SK-N-SH treated with all-trans-retinoic acid at 6 μM for 48 hours (cell line): ENCODE results near the gene PRKAG1.

Experiments used
- ATAC-seq: fragments of 200-7000 bp; cut with Tn5 transposase; 3 replicates; pipeline ENCODE4 v1.9.1; 2020; ENCODE audit warnings: mild to moderate bottlenecking, moderate library complexity
- ARNTL ChIP-seq: fragments of 450-650 bp; formaldehyde crosslinking; IDR thresholded peaks from 2 replicates; pipeline ENCODE4 v1.5.0; 2020; ENCODE audit warnings: low read depth, mild to moderate bottlenecking, moderate library complexity, borderline replicate concordance
- ESRRG ChIP-seq: fragments of 250-450 bp; sonication (Bioruptor Pico); IDR thresholded peaks from 2 replicates; pipeline ENCODE4 v1.6.1; 2021; ENCODE audit warnings: mild to moderate bottlenecking
- GLIS3 ChIP-seq: fragments of 250-450 bp; sonication (Bioruptor Pico); IDR thresholded peaks from 2 replicates; pipeline ENCODE4 v1.5.0; 2020; ENCODE audit warnings: mild to moderate bottlenecking, moderate library complexity
- ISL1 ChIP-seq: fragments of 250-450 bp; sonication (Bioruptor Pico); IDR thresholded peaks from 2 replicates; pipeline ENCODE4 v2.1.2; 2022; ENCODE audit warnings: mild to moderate bottlenecking, moderate library complexity
- OSR1 ChIP-seq: fragments of 250-450 bp; sonication (Bioruptor Pico); IDR thresholded peaks from 2 replicates; pipeline ENCODE4 v1.8.0; 2022; ENCODE audit warnings: moderate library complexity, mild to moderate bottlenecking, inconsistent platforms
- RARB ChIP-seq: fragments of 250-450 bp; sonication (Bioruptor Pico); IDR thresholded peaks from 2 replicates; pipeline ENCODE4 v1.8.0; 2021; ENCODE audit warnings: mild to moderate bottlenecking, moderate library complexity
- SNAI2 ChIP-seq: fragments of 250-450 bp; sonication (Bioruptor Pico); IDR thresholded peaks from 2 replicates; pipeline ENCODE4 v1.5.0; 2020; ENCODE audit warnings: mild to moderate bottlenecking, moderate library complexity
- TCF4 ChIP-seq: fragments of 250-450 bp; sonication (Bioruptor Pico); IDR thresholded peaks from 2 replicates; pipeline ENCODE4 v1.8.0; 2021; ENCODE audit warnings: mild to moderate bottlenecking, moderate library complexity, borderline replicate concordance
- TOX ChIP-seq: fragments of 250-450 bp; sonication (Bioruptor Pico); IDR thresholded peaks from 2 replicates; pipeline ENCODE4 v1.8.0; 2021; ENCODE audit warnings: mild to moderate bottlenecking, moderate library complexity, borderline replicate concordance
- ZC3H10 ChIP-seq: fragments of 250-450 bp; sonication (Bioruptor Pico); IDR thresholded peaks from 2 replicates; pipeline ENCODE4 v1.5.1; 2021; ENCODE audit warnings: mild to moderate bottlenecking, moderate library complexity
- ZFP3 ChIP-seq: fragments of 250-450 bp; sonication (Bioruptor Pico); IDR thresholded peaks from 2 replicates; pipeline ENCODE4 v1.5.0; 2020; ENCODE audit warnings: mild to moderate bottlenecking, moderate library complexity
- ZFP30 ChIP-seq: fragments of 450-650 bp; formaldehyde crosslinking; IDR thresholded peaks from 2 replicates; pipeline ENCODE4 v1.5.0; 2022; ENCODE audit warnings: mild to moderate bottlenecking, moderate library complexity
- ZNF565 ChIP-seq: fragments of 450-650 bp; formaldehyde crosslinking; conservative IDR thresholded peaks from 2 replicates; pipeline ENCODE4 v1.5.0; 2020; ENCODE audit warnings: low read depth, mild to moderate bottlenecking, moderate library complexity
- ZNF70 ChIP-seq: fragments of 450-650 bp; formaldehyde crosslinking; IDR thresholded peaks from 2 replicates; pipeline ENCODE4 v1.5.0; 2020; ENCODE audit warnings: mild to moderate bottlenecking, moderate library complexity
- ZNF8 ChIP-seq: fragments of 450-650 bp; formaldehyde crosslinking; IDR thresholded peaks from 2 replicates; pipeline ENCODE4 v1.5.0; 2020; ENCODE audit warnings: mild to moderate bottlenecking, moderate library complexity
- TF ChIP-seq, protein P1 (sequence below): fragments of 250-450 bp; sonication (Bioruptor Pico); IDR thresholded peaks from 2 replicates; pipeline ENCODE4 v1.5.1; 2020; ENCODE audit warnings: low read depth, mild to moderate bottlenecking, moderate library complexity
- TF ChIP-seq, protein P2 (sequence below): fragments of 250-450 bp; sonication (Bioruptor Pico); IDR thresholded peaks from 2 replicates; pipeline ENCODE4 v1.8.0; 2021; ENCODE audit warnings: low read depth, mild to moderate bottlenecking, moderate library complexity, borderline replicate concordance
- TF ChIP-seq, protein P3 (sequence below): fragments of 250-450 bp; sonication (Bioruptor Pico); IDR thresholded peaks from 2 replicates; pipeline ENCODE4 v1.5.1; 2021; ENCODE audit warnings: mild to moderate bottlenecking, moderate library complexity
- TF ChIP-seq, protein P4 (sequence below): fragments of 250-450 bp; sonication (Bioruptor Pico); IDR thresholded peaks from 2 replicates; pipeline ENCODE4 v1.5.0; 2020; ENCODE audit warnings: mild to moderate bottlenecking, moderate library complexity

The PRKAG1 gene

DNA sequence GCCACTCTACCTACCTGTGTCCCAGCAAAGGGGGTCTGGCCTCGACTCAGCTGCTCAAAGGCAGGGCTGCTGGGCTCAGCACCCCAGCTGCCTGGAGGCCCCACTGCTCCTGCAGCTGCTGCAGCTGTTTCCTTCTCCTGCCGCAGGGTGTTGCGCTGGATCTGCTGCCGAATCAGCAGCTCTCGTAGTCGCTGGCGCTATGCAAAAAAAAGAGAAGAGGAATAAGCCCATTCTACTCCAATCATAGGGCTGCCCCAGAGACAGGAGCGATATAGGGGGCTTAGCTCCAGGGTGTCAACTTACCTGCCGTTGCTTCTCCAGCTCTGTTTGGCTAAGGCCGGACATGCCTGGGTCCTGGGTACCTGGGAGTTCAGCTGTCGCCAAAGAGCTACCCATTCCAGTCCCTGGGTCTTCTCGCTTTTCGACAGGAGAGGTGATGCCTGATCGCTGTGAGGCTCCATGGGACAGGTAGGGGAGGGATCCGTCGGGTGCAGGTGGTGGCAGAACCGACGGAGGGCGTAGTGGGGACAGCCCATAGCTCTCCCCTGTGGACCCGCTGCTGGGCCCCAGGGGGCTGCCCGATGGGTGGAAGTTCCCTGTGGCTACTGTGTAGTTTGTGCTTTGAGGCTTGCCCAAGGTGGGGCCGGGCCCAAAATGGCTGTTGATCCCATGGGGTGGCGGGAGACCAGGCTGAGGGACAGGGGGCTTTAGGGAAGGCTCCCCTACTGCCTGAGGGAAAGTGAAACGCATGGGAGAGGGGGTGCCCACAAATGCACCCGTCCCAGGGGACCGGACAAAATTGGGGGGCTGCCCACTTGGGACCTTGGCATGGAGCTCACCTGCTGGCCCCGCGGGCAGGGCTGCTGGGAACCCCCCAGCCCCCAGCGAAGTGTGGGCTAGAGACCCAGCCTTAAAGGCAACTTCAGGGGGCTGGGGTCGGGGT is 21.1 kb upstream of the PRKAG1 start:
- TF ChIP-seq ZFP30 (CRISPR knock-in tag): no peak
- TF ChIP-seq, protein P1, sequence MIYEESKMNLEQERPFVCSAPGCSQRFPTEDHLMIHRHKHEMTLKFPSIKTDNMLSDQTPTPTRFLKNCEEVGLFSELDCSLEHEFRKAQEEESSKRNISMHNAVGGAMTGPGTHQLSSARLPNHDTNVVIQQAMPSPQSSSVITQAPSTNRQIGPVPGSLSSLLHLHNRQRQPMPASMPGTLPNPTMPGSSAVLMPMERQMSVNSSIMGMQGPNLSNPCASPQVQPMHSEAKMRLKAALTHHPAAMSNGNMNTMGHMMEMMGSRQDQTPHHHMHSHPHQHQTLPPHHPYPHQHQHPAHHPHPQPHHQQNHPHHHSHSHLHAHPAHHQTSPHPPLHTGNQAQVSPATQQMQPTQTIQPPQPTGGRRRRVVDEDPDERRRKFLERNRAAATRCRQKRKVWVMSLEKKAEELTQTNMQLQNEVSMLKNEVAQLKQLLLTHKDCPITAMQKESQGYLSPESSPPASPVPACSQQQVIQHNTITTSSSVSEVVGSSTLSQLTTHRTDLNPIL (CRISPR knock-in tag): no peak
- TF ChIP-seq ESRRG (CRISPR knock-in tag): no peak
- TF ChIP-seq ZNF8 (CRISPR knock-in tag): no peak
- TF ChIP-seq SNAI2 (CRISPR knock-in tag): no peak
- no peak for TF ChIP-seq ZC3H10
- no peak for TF ChIP-seq GLIS3 (CRISPR knock-in tag)
- no peak for TF ChIP-seq TOX (CRISPR knock-in tag)
- ATAC-seq: no peak

DNA sequence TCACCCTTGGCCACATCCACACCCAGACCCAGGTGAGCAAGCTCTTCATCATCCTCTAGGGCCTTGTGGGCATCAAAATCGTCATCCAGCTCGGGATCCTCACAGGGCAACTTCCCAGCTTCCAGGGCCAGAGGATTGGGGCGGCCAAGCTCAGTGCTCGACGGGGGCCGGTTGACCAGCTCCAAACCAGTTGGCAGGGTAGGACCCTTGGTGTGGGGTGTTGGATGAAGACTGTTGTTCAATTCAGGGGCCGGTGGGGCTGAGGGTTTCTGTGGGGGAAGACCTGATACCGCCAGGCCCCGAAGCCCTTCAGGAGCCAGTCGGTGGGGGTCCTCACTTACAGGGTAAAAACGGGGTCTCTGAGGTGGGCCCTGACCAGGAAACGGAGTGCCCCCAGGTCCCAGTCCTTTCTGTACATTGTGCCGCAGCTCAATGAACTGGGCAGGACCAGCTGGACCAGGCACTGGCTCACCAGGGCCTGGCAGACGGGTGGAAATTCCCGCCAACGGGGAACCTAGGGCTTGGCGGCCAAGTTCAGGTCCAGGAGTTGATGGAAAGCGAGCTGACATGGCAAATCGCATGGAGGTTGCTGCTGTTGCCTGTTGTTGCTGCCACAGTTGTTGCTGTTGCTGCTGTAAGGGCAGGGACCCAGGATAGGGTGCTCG is 19.8 kb upstream of the PRKAG1 start:
- TF ChIP-seq ISL1 (CRISPR knock-in tag) (no peak), RARB (CRISPR knock-in tag) (no peak), ARNTL (no peak), ZFP30 (CRISPR knock-in tag) (no peak), ZNF565 (CRISPR knock-in tag) (no peak), ZC3H10 (no peak), ZNF70 (CRISPR knock-in tag) (no peak), OSR1 (CRISPR knock-in tag) (no peak), ESRRG (CRISPR knock-in tag) (no peak), SNAI2 (CRISPR knock-in tag) (no peak), ZNF8 (CRISPR knock-in tag) (no peak)
- TF ChIP-seq, protein P2, sequence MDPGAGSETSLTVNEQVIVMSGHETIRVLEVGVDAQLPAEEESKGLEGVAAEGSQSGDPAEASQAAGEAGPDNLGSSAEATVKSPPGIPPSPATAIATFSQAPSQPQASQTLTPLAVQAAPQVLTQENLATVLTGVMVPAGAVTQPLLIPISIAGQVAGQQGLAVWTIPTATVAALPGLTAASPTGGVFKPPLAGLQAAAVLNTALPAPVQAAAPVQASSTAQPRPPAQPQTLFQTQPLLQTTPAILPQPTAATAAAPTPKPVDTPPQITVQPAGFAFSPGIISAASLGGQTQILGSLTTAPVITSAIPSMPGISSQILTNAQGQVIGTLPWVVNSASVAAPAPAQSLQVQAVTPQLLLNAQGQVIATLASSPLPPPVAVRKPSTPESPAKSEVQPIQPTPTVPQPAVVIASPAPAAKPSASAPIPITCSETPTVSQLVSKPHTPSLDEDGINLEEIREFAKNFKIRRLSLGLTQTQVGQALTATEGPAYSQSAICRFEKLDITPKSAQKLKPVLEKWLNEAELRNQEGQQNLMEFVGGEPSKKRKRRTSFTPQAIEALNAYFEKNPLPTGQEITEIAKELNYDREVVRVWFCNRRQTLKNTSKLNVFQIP: no peak
- TF ChIP-seq, protein P3, sequence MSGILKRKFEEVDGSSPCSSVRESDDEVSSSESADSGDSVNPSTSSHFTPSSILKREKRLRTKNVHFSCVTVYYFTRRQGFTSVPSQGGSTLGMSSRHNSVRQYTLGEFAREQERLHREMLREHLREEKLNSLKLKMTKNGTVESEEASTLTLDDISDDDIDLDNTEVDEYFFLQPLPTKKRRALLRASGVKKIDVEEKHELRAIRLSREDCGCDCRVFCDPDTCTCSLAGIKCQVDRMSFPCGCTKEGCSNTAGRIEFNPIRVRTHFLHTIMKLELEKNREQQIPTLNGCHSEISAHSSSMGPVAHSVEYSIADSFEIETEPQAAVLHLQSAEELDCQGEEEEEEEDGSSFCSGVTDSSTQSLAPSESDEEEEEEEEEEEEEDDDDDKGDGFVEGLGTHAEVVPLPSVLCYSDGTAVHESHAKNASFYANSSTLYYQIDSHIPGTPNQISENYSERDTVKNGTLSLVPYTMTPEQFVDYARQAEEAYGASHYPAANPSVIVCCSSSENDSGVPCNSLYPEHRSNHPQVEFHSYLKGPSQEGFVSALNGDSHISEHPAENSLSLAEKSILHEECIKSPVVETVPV (CRISPR knock-in tag): no peak
- ATAC-seq: no peak

DNA sequence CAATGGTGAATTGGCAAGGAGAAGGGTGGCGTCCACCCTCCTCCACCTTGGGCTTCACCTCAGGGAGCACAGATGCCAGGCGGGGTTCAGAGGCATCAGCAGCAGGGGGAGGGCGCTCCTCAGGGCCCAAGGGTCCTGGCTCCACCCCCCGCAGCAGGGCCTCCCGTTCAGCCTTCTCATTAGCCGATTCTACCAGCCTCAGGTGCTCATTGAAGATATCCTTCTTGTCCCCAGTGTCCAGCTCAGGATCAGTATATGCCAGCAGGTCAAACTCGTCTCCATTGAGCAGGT is 19.3 kb upstream of the PRKAG1 start:
- ATAC-seq: no peak
- TF ChIP-seq ISL1 (CRISPR knock-in tag) (no peak), ZFP30 (CRISPR knock-in tag) (no peak), GLIS3 (CRISPR knock-in tag) (no peak), ZNF565 (CRISPR knock-in tag) (no peak), TOX (CRISPR knock-in tag) (no peak), ARNTL (no peak)
- TF ChIP-seq, protein P4, sequence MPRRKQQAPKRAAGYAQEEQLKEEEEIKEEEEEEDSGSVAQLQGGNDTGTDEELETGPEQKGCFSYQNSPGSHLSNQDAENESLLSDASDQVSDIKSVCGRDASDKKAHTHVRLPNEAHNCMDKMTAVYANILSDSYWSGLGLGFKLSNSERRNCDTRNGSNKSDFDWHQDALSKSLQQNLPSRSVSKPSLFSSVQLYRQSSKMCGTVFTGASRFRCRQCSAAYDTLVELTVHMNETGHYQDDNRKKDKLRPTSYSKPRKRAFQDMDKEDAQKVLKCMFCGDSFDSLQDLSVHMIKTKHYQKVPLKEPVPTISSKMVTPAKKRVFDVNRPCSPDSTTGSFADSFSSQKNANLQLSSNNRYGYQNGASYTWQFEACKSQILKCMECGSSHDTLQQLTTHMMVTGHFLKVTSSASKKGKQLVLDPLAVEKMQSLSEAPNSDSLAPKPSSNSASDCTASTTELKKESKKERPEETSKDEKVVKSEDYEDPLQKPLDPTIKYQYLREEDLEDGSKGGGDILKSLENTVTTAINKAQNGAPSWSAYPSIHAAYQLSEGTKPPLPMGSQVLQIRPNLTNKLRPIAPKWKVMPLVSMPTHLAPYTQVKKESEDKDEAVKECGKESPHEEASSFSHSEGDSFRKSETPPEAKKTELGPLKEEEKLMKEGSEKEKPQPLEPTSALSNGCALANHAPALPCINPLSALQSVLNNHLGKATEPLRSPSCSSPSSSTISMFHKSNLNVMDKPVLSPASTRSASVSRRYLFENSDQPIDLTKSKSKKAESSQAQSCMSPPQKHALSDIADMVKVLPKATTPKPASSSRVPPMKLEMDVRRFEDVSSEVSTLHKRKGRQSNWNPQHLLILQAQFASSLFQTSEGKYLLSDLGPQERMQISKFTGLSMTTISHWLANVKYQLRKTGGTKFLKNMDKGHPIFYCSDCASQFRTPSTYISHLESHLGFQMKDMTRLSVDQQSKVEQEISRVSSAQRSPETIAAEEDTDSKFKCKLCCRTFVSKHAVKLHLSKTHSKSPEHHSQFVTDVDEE (CRISPR knock-in tag): no peak
- TF ChIP-seq, all 23 proteins: peak for 0

DNA sequence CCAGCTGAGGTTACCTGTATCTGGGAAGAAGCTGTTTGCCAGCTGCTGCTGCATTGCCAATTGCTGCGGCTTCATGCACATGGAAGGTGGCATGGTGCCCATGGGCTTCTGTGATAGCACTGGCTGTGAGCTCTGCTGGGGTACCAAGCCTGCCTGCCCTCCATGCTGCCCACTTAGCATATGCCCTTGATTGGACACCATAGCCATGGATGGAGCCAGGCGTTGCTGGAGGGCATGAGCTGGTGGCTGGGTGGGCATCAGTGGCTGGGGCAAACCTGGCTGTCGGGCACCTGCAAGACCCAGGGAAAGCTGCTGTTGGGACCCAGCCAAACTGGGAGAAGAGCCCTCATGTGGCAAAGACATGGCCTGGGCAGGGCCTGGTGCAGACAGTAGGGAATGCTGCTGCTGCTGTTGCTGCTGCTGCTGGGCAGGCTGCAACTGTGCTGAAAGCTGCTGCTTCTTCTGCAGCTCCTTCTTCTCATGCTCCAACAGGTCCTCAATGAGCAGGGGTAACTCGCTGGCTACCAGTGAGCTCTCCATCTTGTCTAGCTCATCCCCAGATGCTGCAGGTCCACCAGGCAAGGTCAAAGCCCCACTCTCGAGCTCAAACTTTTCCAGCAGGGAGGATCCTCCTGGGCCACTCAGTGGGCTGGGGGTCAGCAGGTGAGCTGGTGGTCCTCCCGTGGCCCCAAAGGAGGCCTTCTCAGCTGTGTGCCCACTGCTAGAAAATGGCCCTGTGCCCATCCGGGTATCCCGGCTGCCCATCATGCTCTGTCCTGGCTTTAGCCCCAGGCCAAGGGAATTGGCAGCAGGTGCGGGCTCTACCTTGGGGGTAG is 18.8 kb upstream of the PRKAG1 start:
- no peak for TF ChIP-seq GLIS3 (CRISPR knock-in tag)
- no peak for TF ChIP-seq TOX (CRISPR knock-in tag)
- TF ChIP-seq SNAI2 (CRISPR knock-in tag): no peak
- TF ChIP-seq, protein P1 (CRISPR knock-in tag): no peak
- TF ChIP-seq ZFP3 (CRISPR knock-in tag): no peak
- TF ChIP-seq ZNF70 (CRISPR knock-in tag): no peak
- no peak for TF ChIP-seq TCF4 (CRISPR knock-in tag)

More for the DNA sequence above, 18.8 kb upstream of the PRKAG1 start:
- ATAC-seq: no peak
